GM21723 (cell line): Measurements from ENCODE around the gene CYP2J2.
"Not testable (repeated sequence)": the region's sequence is repeated elsewhere in the genome, so short reads cannot be mapped to it uniquely, and the experiment has no call there.

Experiments
- ATAC-seq: cut with Tn5 transposase; IDR thresholded peaks from one replicate; pipeline ENCODE4 v1.9.1; 2021; ENCODE audit warnings: mild to moderate bottlenecking, moderate library complexity; ENCODE audit not compliant: unreplicated experiment

Gene CYP2J2

GRCh38 chr1:59921258-59921899 lies 5.2 kb downstream of the CYP2J2 start:
- not testable (repeated sequence) for ATAC-seq

- no peak for ATAC-seq
Observed at GRCh38 chr1:59919746-59920145, 6.8 kb downstream of the CYP2J2 start.

- no peak for ATAC-seq
Observed at GRCh38 chr1:59917785-59918180, 8.8 kb downstream of the CYP2J2 start.

- ATAC-seq, result no peak
Observed at GRCh38 chr1:59917026-59917784, 9.4 kb downstream of the CYP2J2 start.

- no peak for ATAC-seq
Observed at GRCh38 chr1:59915516-59915915, 11.1 kb downstream of the CYP2J2 start.

GRCh38 chr1:59914791-59915286 lies 11.7 kb downstream of the CYP2J2 start:
- not testable (repeated sequence) for ATAC-seq

- no peak for ATAC-seq
Observed at GRCh38 chr1:59908682-59909081, 17.9 kb downstream of the CYP2J2 start.

- ATAC-seq, result no peak
Observed at GRCh38 chr1:59908084-59908483, 18.5 kb downstream of the CYP2J2 start.

GRCh38 chr1:59906931-59907330 lies 19.6 kb downstream of the CYP2J2 start:
- ATAC-seq, result no peak

- ATAC-seq, result peak; percentile 69
Observed at GRCh38 chr1:59903141-59903754, 23.3 kb downstream of the CYP2J2 start.

- ATAC-seq, result no peak
Observed at GRCh38 chr1:59901770-59902388, 24.7 kb downstream of the CYP2J2 start.

GRCh38 chr1:59900640-59901039 lies 25.9 kb downstream of the CYP2J2 start:
- no peak for ATAC-seq

- no peak for ATAC-seq
Observed at GRCh38 chr1:59898927-59899326, 27.6 kb downstream of the CYP2J2 start.

- ATAC-seq, result no peak
Observed at GRCh38 chr1:59897165-59897564, 29.4 kb downstream of the CYP2J2 start.

- no peak for ATAC-seq
Observed at GRCh38 chr1:59892841-59893811, 33.4 kb downstream of the CYP2J2 start.

- no peak for ATAC-seq
Observed at GRCh38 chr1:59885160-59885832, 41.3 kb downstream of the CYP2J2 start.

- no peak for ATAC-seq
Observed at GRCh38 chr1:59880735-59881134, 45.8 kb downstream of the CYP2J2 start.

GRCh38 chr1:59879996-59880505 lies 46.5 kb downstream of the CYP2J2 start:
- no peak for ATAC-seq

GRCh38 chr1:59879574-59879973 lies 47.0 kb downstream of the CYP2J2 start:
- no peak for ATAC-seq
